Kidney (tissue), 14 donors: ENCODE results near the gene RUSC2. TPM values are rescaled to one million over a fixed set of nuclear protein-coding genes. Genes with fewer than 3 reads are reported as not detected.
A peak's percentile ranks its signal among the peaks of the same experiment; 100 is the strongest.

ENCODE experiments used
- DNase-seq, 5 donors: peaks; one replicate each; pipeline ENCODE4 v3.0.0-alpha.2; 2013 to 2020
- FAIRE-seq: peaks from 2 replicates; lab custom pipeline; 2012; peaks lifted over from hg19 to GRCh38; lab: Jason Lieb, UNC
- H3K27ac ChIP-seq, 2 donors: one replicate each; pipeline ENCODE4 v1.7.0; 2013; ENCODE audit warnings: low read depth in 2 of 2, low read length in 2 of 2, inconsistent platforms in 1 of 2
- H3K27me3 ChIP-seq: one replicate; pipeline ENCODE4 v1.7.1; 2013; ENCODE audit warnings: low read length, inconsistent platforms; ENCODE audit not compliant: control insufficient read depth, insufficient read depth
- H3K36me3 ChIP-seq, 3 donors: one replicate each; pipeline versions ENCODE4 v1.7.0 to v1.7.1; 2013; ENCODE audit warnings: low read length in 3 of 3, control low read depth in 1 of 3, inconsistent platforms in 1 of 3; ENCODE audit not compliant: insufficient read depth in 3 of 3, control insufficient read depth in 2 of 3
- H3K4me1 ChIP-seq, 3 donors: one replicate each; pipeline versions ENCODE4 v1.7.0 to v1.7.1; 2013; ENCODE audit warnings: low read length in 3 of 3, inconsistent platforms in 1 of 3, low read depth in 1 of 3; ENCODE audit not compliant: control insufficient read depth in 2 of 3, insufficient read depth in 2 of 3
- H3K4me3 ChIP-seq, 3 donors: one replicate each; pipeline versions ENCODE4 v1.7.0 to v1.8.1; 2013; ENCODE audit warnings: low read length in 3 of 3, control low read depth in 1 of 3, inconsistent platforms in 1 of 3
- H3K9ac ChIP-seq, 3 donors: one replicate each; pipeline versions ENCODE4 v1.7.0 to v1.7.1; 2013; ENCODE audit warnings: low read length in 3 of 3, control low read depth in 1 of 3, inconsistent platforms in 1 of 3
- H3K9me3 ChIP-seq, 3 donors: one replicate each; pipeline versions ENCODE4 v1.7.0 to v1.7.1; 2013; ENCODE audit warnings: low read length in 3 of 3, control low read depth in 1 of 3, inconsistent platforms in 1 of 3; ENCODE audit not compliant: control insufficient read depth in 2 of 3, insufficient read depth in 1 of 3
- intact Hi-C: fragments of 100-400 bp; cut with DNase I; formaldehyde crosslinking; loops from one replicate; pipeline ENCODE4 v1.11.1; 2022
- polyA plus RNA-seq: library from polyadenylated mRNA; stranded (reverse); fragments of 350-450 nt; fragmentation: Illumina TruSeq; extraction: RNeasy Lipid Tissue Mini Kit (QIAGEN cat#74804); gene quantifications from one replicate; pipeline ENCODE4 v1.2.3, GENCODE V29; 2014; ENCODE audit warnings: low read depth, low replicate concordance; ENCODE audit not compliant: insufficient read depth
- total RNA-seq: library from RNA; stranded (reverse); fragmentation: NEBNext Ultra II Directional; extraction: Animal tissue kit (Norgen Biotek cat#: 25700); gene quantifications from one replicate; pipeline ENCODE4 v1.2.1, GENCODE V29; 2021
- TF ChIP-seq, protein P1 (sequence below): IDR thresholded peaks from 3 replicates; pipeline ENCODE4 v1.5.1; 2012; ENCODE audit warnings: mild to moderate bottlenecking, moderate library complexity, borderline replicate concordance; ENCODE audit not compliant: insufficient read depth; ENCODE audit errors: extremely low read depth
- donor health status: control.
- donor health status: control.
- donor health status: control.
- donor health status: control.
- donor health status: control.
- donor health status: DM: yes; HTN: yes; CAD: no.
- donor health status: Normal renal cell carcinoma (clear cell type).

The RUSC2 gene
- total and polyA plus RNA-seq, 2 donors from 2014 or later, result 13.4 to 27.3 TPM

DNA sequence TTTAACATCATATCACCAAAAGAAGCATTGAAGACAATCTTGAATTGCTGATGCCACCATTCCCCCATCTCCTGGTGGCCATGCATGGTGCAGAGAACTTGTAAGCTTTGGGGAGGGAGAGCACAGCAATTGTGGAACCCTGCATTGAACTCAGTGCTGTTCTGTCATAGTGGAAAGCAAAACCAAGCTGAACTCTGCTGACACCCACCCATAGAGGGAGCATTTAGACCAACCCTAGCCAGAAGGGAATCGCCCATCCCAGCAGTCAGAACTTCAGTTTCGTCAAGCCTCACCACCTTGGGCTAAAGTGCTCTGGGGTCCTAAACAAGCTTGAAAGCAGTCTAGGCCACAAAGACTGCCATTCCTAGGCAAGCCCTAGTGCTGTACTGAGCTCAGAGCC lies 37.4 kb upstream of the RUSC2 start:
- H3K27me3 ChIP-seq, result no peaks in the 10 kb centered on the region
- no peaks in the 10 kb centered on the region for H3K9me3 ChIP-seq
- DNase-seq (no peak), FAIRE-seq (no peak)
- intact Hi-C loops, result no loop called here
- no peak overlapping the region for H3K4me3 ChIP-seq
- TF ChIP-seq, protein P1, sequence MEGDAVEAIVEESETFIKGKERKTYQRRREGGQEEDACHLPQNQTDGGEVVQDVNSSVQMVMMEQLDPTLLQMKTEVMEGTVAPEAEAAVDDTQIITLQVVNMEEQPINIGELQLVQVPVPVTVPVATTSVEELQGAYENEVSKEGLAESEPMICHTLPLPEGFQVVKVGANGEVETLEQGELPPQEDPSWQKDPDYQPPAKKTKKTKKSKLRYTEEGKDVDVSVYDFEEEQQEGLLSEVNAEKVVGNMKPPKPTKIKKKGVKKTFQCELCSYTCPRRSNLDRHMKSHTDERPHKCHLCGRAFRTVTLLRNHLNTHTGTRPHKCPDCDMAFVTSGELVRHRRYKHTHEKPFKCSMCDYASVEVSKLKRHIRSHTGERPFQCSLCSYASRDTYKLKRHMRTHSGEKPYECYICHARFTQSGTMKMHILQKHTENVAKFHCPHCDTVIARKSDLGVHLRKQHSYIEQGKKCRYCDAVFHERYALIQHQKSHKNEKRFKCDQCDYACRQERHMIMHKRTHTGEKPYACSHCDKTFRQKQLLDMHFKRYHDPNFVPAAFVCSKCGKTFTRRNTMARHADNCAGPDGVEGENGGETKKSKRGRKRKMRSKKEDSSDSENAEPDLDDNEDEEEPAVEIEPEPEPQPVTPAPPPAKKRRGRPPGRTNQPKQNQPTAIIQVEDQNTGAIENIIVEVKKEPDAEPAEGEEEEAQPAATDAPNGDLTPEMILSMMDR, result no peak
- no peak overlapping the region for H3K27ac ChIP-seq
- no peak overlapping the region for H3K9ac ChIP-seq
- H3K36me3 ChIP-seq, result no peaks in the 10 kb centered on the region
- H3K4me1 ChIP-seq, result no peaks in the 10 kb centered on the region

DNA sequence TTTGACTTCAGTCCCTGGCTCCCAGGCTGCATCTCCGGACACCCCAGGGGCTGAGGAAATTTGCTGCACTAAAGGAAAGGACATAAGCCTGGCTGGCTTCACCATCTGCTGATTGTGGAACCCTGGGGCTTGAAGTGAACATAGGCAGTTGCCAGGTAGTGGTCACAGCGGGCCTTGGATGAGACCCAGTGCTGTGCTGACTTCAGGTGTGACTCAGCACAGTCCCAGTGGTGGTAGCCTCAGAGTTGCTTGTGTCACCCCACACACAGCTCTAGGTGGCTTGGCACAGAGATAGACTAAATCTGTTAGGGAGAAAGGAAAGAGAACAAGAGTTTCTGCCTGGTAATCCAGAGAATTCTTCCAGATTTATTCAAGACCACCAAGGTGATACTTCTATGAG lies 36.1 kb upstream of the RUSC2 start:
- no peak overlapping the region for H3K9ac ChIP-seq
- no peaks in the 10 kb centered on the region for H3K27me3 ChIP-seq
- no peaks in the 10 kb centered on the region for H3K36me3 ChIP-seq
- TF ChIP-seq, protein P1, result no peak
- FAIRE-seq (no peak), DNase-seq (no peak)
- H3K4me3 ChIP-seq, result no peak overlapping the region
- no peaks in the 10 kb centered on the region for H3K4me1 ChIP-seq
- no peaks in the 10 kb centered on the region for H3K9me3 ChIP-seq
- intact Hi-C loops, result no loop called here
- H3K27ac ChIP-seq, result no peak overlapping the region

DNA sequence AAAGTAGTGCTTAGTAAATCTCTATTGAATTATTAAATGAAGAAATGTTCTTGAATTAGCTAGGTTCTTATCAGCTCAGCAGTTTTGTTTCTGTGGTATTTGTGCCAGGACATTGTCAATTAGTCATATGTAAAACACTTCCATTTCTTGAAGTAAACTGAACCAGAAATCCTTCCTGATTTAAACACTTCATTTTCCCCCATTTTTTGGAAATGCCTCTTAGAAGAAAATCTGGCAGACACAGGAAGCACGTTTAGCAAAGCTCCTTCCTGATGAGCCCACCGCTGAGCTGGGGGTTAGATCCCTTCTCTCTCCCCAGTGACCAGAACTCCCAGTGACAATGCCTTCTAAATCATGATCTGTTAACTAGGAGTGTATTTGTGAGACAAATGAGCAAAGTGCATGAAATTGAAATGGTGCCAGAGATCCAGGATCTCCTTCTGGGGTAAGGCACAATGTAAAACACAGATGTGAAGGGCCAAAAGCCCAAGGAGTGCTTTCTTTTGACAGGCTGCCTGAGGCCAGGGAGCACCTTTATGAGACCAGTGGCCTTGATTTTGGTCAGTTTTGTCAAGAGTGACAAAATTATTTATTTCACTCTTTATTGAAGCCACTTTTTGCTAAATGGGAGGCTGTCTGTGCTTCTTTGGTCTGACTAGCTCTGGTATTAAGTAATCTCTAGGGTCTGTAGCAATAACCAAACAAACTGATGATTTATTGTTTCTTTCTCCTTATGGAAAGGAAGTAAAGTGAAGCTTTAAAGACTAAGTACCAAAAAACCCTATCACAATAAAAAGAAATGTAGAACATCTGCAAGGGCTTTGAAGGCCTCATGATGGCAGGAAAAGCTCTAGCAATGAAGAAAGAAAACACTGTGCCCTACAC lies 25.5 kb upstream of the RUSC2 start:
- TF ChIP-seq, protein P1, result no peak
- Histone ChIP-seq H3K9me3 (peaks cover 0 to 3% (median 0%) of the 10 kb centered on the region in 3 donors), H3K27ac (no peak overlapping the region), H3K36me3 (no peaks in the 10 kb centered on the region), H3K4me3 (no peak overlapping the region), H3K4me1 (no peaks in the 10 kb centered on the region), H3K27me3 (no peaks in the 10 kb centered on the region), H3K9ac (no peak overlapping the region)
- DNase-seq (peak in 1 of 5 donors; percentile 18), FAIRE-seq (no peak)
- intact Hi-C loops, result no loop called here
